HG03060 (cell line): ENCODE measurements around the gene MC3R.
"Not testable (repeated sequence)": the region's sequence is repeated elsewhere in the genome, so short reads cannot be mapped to it uniquely, and the experiment has no call there.

Experiments
- ATAC-seq: cut with Tn5 transposase; IDR thresholded peaks from one replicate; pipeline ENCODE4 v1.9.1; 2021; ENCODE audit warnings: low read depth, moderate number of reproducible peaks; ENCODE audit not compliant: unreplicated experiment

Gene MC3R

DNA sequence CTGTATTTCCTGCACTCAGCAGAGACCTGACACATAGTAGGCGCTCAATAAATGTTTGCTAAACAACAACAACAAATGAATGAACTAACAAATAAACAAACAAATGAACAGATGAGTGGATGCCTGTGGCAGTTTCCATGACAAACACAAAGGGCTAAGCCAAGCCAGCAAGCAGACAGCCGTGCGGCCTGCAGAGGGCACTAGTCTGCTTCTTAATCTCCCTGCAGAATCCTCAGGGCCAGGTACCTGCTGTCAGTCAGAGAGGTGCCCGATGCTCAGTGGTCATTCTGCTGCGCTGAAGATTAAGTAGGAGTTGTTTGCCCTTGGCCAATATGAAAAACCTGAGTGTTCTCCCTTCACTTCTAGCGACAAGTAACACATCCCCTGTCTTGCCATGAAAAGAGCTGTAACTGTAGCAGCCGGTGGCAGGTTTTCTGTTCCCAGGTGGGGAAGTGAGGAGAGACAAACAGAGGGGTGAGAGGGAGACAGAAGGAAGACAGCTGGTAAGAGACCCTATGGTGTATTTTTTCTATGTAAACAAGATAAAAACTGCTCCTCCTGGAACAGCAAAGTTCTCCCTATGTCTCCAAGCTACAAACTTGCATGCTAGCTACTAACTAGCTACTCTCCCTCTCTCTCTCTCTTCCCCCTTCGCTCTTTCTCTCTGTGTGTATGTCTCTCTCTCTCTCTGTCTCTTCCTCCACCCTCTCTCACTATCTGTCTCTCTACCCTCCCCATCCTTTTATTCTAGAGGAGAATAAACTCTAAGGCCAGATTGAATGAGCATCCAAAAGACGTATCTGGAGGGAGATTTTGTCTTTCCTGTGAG, at the start of gene MC3R:
Gene MC3R (plus strand): TSS at position 779 of the 829 bp plus-strand sequence. CDS start 112 bp downstream, outside the sequence.
- ATAC-seq = no peak

DNA sequence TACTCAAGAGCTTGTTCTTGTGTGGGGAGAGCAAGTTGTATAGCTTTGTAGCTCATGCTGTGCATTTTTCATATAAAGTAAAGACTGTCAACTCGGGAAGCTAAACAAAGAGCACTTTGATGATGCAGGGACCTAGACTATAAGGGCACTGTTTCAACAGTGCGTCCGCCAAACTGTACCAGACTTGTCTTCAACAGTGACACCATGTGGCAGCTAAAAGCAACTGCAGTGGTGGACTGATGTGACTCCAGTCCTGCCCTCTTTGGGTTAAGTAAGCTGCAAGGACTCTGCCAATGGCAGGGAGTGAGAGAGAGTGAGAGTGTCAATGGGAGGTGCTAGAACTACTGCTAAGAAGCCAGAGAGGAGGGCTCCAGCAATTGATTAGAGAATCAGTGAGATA, 48.1 kb upstream of the MC3R start:
- no peak for ATAC-seq

DNA sequence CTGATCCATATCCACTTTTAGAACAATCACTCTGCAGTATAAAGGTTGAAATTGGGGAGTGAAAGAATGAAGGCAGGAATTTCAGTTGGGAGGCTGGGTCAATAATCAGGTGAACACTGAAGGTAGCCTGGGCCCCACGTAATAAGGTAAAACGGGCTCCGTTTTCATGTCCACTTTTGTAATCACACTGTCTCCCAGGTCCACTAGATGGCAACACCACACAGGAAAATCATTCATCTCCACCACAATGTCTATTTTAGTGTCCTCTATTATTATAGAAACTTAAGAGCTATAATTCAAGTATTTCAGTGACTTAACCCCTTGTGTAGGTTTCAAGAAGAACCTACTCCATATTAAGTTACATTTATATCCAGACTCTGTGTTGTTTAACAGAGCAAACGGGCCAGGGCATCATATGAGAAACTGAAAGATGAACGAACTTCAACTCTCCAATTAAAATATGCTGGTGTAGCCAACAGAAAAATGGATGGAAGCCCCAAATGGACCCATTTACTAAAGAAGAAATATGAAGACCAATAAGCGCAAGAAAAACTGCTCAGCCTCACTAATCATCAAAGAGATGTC, 45.9 kb upstream of the MC3R start:
- no peak for ATAC-seq

DNA sequence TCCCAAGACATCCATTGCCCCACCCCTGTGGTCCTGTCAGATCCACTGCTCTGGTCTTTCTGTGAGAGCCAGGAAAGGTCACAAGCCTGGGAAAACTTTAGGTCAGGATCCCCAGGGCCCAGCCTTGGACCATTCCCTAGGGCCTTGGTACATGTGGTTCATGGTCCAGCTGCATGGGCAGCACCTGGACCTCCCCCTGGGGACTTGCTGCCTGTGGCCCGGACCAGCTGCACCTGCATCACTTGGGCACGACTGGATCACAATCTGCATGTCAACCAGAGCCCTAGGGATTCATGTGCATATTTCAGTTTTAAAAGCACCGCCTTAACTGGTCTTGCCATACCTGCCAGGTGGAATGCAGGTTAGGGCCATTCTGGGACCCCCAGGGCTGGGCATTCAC, 44.3 kb upstream of the MC3R start:
- no peak for ATAC-seq

DNA sequence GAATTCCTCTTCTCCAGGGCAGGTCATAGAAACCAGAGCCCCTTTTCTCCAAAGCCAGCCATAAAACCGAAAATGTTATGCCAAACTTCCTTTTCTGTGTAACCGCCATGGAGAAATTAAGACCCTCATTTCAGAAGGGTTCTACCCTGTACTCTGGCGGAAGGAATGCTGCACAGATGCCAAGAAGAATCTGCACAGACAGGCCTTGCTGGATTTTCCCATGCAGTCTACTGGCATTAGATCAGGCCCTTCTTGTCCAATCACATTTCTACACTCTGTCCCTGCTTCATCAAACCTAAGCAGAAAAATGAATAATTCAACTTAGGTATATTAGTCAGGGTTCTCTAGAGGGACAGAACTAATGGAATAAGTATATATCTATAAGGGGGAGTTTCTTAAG, 43.2 kb upstream of the MC3R start:
- ATAC-seq = no peak

DNA sequence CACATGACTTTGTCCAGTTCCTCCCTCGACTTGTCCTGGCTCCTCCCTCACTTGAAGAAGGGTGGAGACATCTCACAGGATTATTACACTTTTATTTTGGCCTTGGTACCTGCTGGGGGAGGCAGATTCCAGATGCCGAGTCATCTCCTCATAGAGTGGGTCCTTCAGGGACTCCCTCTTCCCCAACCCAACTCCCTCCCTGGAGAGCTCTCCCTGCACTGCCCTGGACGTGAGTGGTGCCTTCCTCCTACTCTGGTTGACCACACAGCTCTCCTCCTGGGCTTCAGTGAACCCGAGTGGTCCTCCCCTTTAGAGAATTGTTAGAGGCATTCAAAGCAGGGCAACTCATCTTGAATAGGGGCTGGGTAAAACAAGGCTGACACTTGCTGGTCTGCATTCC, 40.9 kb upstream of the MC3R start:
- no peak for ATAC-seq

DNA sequence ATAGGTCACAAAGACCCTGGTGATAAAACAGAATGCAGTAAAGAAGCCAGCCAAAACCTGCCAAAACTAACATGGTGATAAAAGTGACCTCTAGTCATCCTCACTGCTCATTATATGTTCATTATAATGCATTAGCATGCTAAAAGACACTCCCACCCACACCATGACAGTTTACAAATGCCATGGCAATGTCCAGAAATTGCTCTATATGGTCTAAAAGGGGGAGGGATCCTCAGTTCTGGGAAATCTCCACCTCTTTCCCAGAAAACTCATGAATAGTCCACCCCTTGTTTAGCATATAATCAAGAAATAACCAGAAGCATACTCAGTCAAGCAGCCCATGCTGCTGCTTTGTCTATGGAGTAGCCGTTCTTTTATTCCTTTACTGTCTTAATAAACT, 40.4 kb upstream of the MC3R start:
- ATAC-seq = no peak

DNA sequence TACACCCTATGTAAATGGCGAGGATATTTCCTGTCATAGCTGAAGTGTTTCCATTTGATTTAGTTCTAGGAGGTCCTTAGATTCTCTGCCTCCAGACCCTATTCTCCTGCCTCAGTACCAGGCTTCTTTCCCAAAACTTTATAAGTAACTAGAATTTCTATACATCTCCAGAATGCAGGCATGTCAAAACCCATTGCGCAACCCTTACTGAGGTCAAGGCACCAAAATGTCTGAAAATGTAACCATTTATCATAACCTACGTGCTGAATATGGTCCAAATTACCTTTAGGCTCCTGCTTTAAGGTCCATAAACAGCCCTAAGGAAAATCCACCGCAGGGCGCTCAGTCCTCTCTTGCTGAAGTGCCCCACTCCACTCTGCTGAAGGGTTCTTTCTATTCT, 37.5 kb upstream of the MC3R start:
- ATAC-seq = no peak

DNA sequence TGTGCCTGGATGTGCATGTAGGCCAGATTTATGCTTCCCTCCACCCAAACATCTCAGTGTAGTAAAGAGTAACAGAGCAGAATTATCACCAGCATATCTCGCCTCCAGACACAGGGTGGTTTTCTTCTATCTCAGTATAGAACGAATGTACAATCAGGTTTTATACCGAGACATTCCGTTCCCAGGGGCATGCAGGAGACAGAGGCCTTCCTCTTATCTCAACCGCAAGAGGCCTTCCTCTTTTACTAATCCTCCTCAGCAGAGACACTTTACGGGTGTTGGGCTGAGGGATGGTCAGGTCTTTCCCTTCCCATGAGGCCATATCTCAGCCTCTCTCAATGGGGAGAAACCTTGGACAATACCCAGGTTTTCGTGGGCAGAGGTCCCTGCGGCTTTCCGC, 36.4 kb upstream of the MC3R start:
- no peak for ATAC-seq

DNA sequence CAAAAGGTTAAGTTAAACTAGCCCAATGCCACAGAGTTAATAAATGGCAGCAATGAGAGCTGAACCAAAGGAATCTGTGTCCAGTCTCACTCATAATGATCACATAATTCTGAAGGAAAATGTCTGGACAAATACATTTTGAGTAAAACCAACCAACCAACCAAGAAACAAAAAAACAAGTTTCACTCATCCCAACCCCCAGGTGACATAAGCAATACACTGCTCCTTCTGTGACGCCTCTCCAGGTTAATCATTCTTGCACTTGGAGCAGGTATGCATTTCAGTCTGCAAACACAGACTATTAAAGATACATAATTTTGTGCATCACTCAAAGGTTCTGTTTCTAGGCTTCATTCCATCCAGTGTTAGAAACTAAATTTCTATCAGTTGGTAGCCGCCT, 35.2 kb upstream of the MC3R start:
- ATAC-seq = no peak

DNA sequence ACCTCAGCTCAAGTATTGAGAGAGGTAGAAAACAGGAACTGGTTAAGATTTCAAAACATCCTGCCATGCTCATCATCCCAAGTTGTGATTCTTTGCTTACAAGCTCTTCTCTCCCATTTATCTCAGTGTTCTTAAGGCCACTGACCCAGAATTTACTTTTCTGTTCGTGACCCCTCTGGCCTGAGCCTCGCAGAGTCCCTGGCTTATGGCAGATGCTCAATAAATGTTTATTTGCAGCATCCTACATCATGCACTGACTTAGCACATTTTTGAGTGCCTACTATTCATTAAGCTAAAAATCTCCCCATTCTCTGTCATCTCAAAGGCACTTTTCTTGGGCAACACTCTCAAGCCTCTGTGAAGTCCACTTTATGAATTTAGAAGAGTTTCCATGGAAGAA, 33.4 kb upstream of the MC3R start:
- no peak for ATAC-seq

DNA sequence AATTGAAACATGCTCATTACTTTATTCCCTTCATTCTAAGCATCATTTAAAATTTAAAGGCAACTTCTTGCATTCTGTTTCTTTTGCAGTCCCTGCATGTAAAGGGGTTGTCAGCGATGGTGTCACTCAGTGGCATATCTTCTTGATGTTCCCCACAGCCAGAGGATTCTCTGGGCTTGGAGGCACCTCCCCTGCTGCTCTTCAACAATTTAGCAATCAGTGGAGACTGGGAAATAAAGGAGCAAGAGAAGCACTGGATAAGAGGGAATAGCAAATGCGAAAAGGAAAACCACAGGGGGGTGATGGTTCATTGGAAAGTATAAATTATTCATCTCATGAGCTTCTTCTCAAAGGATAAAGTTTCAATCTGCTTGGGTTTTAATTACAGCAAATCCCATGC, 30.7 kb upstream of the MC3R start:
- ATAC-seq = no peak

DNA sequence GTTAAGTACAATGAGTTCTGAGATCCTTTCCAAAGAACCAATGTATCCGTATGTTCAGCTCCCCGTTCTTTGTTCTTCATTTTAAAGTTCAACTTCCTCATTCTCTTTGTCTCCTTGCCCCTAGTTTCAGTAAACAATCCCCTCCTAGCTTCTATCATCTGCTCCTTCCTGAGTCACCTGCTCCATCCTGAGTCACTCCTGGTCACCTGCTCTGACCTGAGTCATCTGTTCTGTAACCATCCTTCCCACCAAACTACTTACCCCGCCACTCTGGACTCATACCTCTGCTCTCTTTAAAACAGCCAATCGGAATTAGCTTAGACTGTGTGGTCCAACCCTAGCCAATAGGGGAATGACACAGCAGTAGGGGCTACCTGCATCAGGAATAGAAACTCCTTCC, 27.3 kb upstream of the MC3R start:
- not testable (repeated sequence) for ATAC-seq

DNA sequence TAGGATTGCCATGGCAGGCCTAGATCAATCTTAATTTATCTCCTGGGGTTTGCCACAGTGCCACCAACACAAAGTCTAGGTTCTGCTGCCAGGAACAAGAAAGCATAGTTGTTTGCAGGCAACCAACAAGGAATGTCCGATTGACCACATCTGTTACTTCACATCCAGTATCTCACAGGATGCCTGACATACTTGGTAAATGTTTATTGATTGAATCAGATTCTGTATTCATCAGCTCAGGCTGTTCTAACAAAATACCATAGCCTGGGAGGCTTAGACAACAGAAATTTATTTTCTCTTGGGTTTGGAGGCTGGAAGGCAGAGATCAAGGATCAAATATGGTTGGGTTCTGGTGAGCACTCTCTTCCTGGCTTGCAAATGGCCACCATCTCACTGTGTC, 26.3 kb upstream of the MC3R start:
- no peak for ATAC-seq

DNA sequence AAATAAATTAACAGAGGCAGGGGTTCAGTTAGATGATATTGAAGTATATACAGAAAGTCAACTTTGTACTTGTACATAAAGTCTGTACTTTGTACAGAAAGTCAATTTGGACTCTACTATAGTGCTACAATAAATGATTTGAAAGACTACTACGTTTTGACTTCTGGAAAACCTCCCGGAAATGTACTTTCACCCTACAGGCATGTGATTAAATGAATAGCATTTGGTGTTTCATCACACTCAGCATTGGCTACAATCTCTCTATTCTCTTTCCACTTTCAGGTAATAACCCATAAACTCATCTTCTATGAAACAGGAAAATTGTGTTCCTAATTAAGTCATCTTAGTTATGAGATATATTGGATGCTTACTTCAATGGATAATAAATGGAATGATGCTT, 25.6 kb upstream of the MC3R start:
- no peak for ATAC-seq

DNA sequence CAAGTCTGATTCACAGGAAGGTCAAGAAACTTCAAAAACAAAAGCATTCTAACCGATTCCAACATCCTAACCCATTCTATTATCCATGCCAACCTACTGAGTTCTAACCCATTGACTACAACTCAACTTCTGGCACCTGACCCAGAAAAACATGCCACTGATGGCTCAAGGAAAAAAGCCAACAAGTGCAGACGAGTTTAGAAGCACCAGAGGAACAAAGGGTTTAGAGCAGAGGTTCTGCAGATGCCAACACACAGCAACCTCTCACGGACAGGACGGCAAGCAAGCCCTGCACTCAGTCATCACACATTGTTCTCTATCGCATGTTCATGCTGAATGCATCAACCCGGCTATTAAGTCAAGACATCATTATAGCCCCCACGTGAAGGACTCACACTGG, 25.2 kb upstream of the MC3R start:
- ATAC-seq = no peak

DNA sequence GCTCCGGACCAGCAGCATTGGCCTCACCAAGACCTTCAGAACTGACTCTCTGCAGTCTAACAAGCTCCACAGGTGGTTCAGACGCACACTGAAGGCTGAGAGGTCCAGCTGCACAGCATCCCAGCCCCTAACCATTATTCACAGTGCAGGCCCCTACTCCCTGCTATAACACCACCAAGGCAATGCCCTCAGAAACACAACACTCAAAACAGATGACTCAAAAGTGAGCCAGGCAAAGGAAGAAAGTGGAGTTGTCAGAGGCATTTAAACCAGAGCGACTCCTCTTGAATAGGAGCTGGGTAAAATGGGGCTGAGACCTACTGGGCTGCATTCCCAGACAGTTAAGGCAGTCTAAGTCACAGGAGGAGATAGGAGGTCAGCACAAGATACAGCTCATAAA, 20.5 kb upstream of the MC3R start:
- no peak for ATAC-seq

DNA sequence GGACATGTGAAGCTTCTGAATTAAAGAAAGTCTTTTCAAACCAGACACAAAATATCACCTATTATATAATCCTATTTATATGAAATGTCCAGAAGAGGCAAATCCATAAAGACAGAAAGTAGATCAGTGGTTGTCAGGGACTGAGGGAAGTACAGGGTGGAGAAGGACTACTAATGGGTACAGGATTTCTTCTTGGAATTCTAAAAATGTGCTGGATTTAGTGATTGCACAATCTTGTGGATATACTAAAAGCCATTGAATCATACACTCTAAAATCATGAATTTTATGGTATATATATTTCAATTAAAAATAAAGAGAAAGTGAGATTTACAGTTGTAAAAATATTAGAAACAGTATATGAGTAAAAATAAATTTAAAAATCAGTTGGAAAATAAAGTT, 18.7 kb upstream of the MC3R start:
- no peak for ATAC-seq

DNA sequence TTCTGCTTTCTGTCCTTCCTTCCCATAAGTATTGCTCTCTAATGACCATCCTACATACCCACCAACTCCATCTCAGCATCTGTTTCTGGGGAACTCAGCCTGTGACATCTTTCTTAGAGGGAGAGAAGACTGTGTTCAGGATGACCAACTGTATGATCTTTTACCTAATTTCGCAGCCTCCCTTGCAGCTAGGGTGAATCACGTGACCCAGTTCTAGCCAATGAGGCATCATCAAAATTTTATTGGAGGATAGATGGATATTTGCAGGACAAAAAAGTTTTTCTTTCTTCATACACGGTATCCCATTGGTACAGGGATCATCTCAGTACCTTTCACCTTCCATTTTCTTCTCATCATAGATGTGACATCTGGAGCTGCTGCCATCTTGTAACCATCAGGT, 14.4 kb upstream of the MC3R start:
- ATAC-seq = no peak

DNA sequence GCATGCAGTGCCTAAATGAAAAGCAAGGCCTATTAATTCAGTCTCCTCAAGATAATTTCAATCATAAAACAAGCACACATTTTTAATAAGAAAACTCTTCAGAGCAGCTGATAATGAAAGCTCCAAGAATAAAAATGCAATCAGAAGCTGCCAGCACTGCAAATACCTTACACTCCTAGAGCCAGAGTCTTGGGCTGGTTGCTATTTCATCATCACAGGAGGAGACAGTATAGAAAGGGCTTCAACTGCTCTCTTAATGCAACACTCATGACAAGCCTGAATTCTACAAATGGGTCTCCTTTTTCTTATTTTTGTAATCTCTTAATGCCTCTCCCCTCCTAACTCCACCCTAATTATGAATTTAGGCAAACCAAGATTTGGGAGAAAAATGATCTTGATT, 11.2 kb upstream of the MC3R start:
- ATAC-seq = no peak

DNA sequence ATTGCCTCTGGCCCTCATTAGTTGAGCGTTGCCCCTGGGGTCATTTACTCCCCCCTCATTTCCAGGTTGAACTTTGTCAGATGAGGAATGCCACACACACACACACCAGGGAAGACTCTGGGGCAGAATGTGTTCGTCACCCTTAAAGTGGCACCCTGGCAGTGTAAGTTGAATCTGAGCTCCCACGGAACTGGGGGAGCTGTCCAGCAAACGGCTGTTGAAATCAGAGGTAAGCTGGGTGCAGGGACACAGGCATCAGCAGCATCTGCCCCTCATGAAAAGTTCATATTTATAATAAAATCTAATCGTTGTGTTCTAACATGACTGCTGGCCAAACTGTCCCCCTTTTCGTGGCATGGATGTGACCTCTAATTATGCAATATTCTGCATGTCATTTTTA, 4.3 kb upstream of the MC3R start:
- no peak for ATAC-seq

DNA sequence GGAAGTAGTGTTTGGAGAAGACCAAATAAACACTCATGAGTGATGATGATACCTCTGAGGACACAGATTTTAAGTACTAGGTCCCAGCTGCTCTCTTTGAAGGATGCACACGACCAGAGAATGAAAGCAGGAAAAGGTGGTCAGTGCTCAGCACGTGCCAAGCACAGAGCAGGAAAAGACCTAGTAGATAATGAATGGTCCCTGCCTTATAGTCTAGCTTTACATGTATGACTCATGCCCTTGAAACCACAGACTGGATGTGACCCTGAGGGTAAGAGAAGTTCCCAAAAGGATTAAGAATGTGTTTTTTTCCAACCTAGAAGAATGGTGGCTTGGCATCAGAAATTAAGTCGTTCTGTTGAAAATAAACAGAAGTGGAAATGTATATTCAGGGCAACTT, 2.8 kb upstream of the MC3R start:
- no peak for ATAC-seq
